Measurements from ENCODE around the gene MB21D2. TPM values are rescaled to one million over a fixed set of nuclear protein-coding genes. Genes with fewer than 3 reads are reported as not detected.

MB21D2 gene
- total RNA-seq, 1 donor from 2014 or later = 15.1 TPM

- DNase-seq (ENCODE audit: low spot score) = no peak
- Histone ChIP-seq H3K27me3 (no peaks in the 10 kb centered on the region), H3K4me3 (no peak overlapping the region), H2AFZ (replicated peaks) (no peak overlapping the region), H3K79me2 (ENCODE audit: low read depth) (no peaks in the 10 kb centered on the region), H3F3A (ENCODE audit: low read depth) (no peaks in the 10 kb centered on the region), H3K27ac (no peak overlapping the region), H4K20me1 (ENCODE audit: low read depth) (no peaks in the 10 kb centered on the region), H3K36me3 (no peaks in the 10 kb centered on the region), H3K4me1 (peaks cover 6% of the 10 kb centered on the region), H3K4me2 (no peak overlapping the region), H3K9me3 (ENCODE audit: low read depth) (no peaks in the 10 kb centered on the region), H3K9ac (no peak overlapping the region)
- H3K27ac Mint-ChIP-seq = no peak overlapping the region
- H3K9me3 Mint-ChIP-seq = no peaks in the 10 kb centered on the region
- no peaks in the 10 kb centered on the region for H3K27me3 Mint-ChIP-seq (ENCODE audit: insufficient read depth, low read depth)
- no peaks in the 10 kb centered on the region for H3K4me1 Mint-ChIP-seq
- no peak for TF ChIP-seq EZH2 (IDR thresholded peaks at IDR 0.05)
- no peak for TF ChIP-seq EZH2phosphoT487 (IDR thresholded peaks at IDR 0.05)
- no peak for TF ChIP-seq CTCF (IDR thresholded peaks at IDR 0.05)
- no peak overlapping the region for H3K4me3 Mint-ChIP-seq
- H3K36me3 Mint-ChIP-seq = no peaks in the 10 kb centered on the region
Measured at GRCh38 chr3:192747145-192747544, 170.5 kb downstream of the MB21D2 start.

Other genes starting within 250 kb of the MB21D2 start
- gene FGF12, start 190.3 kb downstream of the MB21D2 start, total RNA-seq (ENCODE audit: low replicate concordance) = 6.6 and 7.0 TPM in 2 replicates